GM18861 (cell line): Measurements from ENCODE around the gene PGA4.
"Not testable (repeated sequence)": the region's sequence is repeated elsewhere in the genome, so short reads cannot be mapped to it uniquely, and the experiment has no call there.

Experiments used
- ATAC-seq: cut with Tn5 transposase; IDR thresholded peaks from one replicate; pipeline ENCODE4 v1.9.1; 2021; ENCODE audit not compliant: unreplicated experiment

PGA4 gene

GRCh38 chr11:61203873-61204272 lies 18.3 kb upstream of the PGA4 start:
- ATAC-seq = not testable (repeated sequence)

GRCh38 chr11:61204502-61205059 lies 17.6 kb upstream of the PGA4 start:
- ATAC-seq = not testable (repeated sequence)

DNA sequence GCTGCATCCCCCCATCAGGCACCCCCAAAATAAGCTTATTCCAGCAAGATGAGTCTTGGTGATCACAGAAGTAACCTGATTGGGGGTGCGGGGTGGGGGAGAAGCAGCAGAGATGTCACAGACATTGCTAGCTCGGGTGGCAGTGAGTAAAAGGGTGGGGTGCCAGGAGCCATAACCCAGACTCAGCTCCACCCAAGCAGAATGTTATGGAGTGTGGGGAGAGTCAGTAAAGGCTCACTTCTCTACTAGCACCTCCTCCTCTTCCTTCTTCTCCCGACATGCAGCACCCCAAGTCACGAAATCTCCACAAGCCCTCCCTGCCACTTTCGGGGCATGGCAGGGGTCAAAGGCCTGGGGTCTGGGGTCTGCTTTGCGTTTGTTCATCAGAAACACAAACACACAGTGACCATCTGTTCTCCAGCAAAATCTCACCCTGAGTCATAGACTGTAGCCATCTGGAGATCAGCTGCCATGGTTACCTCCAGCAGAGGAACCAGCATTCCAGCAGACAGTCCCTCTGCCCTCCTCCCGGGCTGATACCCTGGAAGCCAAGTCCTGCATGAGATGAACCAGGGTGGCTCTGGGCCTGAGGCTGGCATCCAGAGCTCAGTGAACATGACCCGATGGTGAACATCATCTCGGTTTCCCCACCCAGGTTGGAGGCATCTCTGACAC lies 14.4 kb upstream of the PGA4 start:
- not testable (repeated sequence) for ATAC-seq

DNA sequence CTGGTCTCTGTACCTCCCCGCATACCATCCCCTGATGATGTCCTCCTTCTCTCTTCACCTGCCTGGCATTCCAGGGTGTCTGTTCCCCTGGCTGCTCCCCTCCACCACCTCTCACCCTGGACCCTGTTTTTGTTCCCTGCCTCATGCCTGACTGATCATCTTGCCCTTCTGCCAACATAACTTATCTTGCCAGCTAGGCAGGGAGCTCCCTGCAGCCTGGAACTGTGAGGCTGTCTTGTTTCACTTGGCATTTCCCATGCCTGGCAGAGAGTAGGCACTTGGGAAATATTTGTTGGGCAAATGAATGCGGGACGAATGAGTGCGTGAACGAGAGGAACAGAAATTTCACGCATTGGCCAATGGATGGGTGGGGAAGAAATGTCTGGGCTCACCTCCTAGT lies 11.5 kb upstream of the PGA4 start:
- not testable (repeated sequence) for ATAC-seq

GRCh38 chr11:61211327-61211952 lies 10.7 kb upstream of the PGA4 start:
- not testable (repeated sequence) for ATAC-seq

GRCh38 chr11:61212202-61212601 lies 9.9 kb upstream of the PGA4 start:
- ATAC-seq = not testable (repeated sequence)

GRCh38 chr11:61213711-61214324 lies 8.3 kb upstream of the PGA4 start:
- ATAC-seq = not testable (repeated sequence)

- not testable (repeated sequence) for ATAC-seq
Observed at GRCh38 chr11:61218306-61218705, 3.8 kb upstream of the PGA4 start.

DNA sequence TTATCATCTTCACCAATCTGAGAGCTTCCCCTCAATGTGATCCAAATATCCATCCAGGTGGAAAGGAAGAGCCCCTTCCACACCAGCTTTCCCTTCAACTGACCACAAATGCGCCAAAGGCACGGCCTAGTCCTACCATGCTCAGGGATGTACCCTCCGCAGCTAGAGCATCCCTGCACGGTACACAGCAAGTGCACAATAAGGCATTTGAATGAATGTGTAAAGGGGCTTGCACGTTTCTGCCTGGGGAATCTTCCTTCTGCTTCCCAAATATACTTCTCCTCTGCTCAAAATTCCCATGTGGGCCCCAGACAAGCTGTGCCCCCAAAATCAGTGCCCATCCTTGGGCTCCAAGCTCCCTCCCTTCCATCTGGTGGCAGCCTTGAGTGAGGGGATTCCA lies 3.1 kb upstream of the PGA4 start:
- not testable (repeated sequence) for ATAC-seq

DNA sequence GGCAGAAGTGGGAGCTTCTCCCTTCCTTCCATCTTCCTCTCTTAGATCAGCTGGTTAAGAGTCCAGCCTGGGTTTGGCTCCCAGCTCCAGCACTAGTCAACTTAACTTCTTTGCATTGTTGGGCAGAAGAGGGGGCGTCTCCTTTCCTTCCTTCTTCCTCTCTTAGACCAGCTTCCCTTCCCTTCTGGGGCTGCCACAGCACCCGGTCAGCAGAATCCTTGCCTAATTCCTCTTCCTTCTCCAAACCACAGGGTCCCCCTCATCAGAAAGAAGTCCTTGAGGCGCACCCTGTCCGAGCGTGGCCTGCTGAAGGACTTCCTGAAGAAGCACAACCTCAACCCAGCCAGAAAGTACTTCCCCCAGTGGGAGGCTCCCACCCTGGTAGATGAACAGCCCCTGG lies 545 bp downstream of the PGA4 start:
- ATAC-seq = not testable (repeated sequence)

DNA sequence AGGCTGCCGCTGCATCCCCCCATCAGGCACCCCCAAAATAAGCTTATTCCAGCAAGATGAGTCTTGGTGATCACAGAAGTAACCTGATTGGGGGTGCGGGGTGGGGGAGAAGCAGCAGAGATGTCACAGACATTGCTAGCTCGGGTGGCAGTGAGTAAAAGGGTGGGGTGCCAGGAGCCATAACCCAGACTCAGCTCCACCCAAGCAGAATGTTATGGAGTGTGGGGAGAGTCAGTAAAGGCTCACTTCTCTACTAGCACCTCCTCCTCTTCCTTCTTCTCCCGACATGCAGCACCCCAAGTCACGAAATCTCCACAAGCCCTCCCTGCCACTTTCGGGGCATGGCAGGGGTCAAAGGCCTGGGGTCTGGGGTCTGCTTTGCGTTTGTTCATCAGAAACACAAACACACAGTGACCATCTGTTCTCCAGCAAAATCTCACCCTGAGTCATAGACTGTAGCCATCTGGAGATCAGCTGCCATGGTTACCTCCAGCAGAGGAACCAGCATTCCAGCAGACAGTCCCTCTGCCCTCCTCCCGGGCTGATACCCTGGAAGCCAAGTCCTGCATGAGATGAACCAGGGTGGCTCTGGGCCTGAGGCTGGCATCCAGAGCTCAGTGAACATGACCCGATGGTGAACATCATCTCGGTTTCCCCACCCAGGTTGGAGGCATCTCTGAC lies 4.5 kb downstream of the PGA4 start:
- not testable (repeated sequence) for ATAC-seq

DNA sequence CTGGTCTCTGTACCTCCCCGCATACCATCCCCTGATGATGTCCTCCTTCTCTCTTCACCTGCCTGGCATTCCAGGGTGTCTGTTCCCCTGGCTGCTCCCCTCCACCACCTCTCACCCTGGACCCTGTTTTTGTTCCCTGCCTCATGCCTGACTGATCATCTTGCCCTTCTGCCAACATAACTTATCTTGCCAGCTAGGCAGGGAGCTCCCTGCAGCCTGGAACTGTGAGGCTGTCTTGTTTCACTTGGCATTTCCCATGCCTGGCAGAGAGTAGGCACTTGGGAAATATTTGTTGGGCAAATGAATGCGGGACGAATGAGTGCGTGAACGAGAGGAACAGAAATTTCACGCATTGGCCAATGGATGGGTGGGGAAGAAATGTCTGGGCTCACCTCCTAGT lies 7.3 kb downstream of the PGA4 start:
- ATAC-seq = not testable (repeated sequence)

DNA sequence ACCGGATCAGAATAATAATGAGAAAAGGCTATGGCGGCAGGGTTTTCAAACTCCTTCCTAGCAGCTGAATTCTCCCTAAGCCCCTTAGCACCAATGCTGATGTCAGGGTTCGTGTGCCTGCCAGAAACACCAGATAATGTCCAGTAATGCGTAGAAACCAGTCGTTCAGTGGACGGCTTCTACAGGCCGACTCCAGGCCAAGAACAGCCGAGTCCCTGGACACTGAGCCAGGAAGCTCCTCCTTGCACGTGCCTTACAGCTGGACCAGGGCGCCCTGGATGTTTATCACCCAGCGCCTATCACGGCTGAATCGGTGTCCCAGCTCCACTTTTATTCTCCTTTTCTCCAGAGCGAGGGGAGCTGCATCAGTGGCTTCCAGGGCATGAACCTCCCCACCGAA lies 8.9 kb downstream of the PGA4 start:
- ATAC-seq = not testable (repeated sequence)

- not testable (repeated sequence) for ATAC-seq
Observed at GRCh38 chr11:61231585-61231984, 9.4 kb downstream of the PGA4 start.

- ATAC-seq = not testable (repeated sequence)
Observed at GRCh38 chr11:61232548-61233145, 10.5 kb downstream of the PGA4 start.

DNA sequence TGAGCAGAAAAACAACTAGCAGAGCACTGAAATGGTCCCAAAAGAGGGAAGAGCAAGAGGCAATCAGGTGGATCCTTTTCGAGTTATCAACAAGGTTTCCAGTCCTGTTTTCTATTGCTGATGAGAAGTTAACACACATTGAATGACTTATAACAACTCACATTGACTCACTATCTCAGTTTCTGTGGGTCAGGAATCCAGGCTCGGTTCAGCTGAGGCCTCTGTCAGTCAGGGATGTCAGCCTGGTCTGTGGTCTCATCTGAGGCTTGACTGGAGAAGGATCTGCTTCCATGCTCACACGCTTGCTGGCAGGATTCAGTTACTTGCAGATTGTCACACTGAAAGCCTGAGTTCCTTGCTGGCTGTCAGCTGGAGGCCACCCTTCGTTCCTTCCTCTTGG lies 15.0 kb downstream of the PGA4 start:
- not testable (repeated sequence) for ATAC-seq

DNA sequence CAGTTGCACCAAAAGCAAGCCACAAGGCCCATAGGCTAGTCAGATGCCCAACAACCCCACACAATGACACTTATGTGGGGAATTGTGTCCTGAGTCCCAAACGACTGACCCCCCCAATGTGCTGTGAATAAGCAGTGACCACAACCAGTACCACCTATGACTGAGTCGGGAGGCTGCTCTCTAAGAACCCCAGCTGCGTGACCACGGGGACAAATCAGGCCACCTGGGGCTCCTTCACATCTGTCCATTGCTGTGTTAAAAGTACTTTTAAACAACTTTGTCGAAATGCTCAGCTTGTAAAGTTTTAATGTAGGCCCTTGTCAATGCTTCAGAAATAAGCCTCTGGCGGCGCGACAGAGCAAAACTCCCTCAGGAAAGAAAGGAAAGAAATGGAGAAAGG lies 18.1 kb downstream of the PGA4 start:
- ATAC-seq = not testable (repeated sequence)

DNA sequence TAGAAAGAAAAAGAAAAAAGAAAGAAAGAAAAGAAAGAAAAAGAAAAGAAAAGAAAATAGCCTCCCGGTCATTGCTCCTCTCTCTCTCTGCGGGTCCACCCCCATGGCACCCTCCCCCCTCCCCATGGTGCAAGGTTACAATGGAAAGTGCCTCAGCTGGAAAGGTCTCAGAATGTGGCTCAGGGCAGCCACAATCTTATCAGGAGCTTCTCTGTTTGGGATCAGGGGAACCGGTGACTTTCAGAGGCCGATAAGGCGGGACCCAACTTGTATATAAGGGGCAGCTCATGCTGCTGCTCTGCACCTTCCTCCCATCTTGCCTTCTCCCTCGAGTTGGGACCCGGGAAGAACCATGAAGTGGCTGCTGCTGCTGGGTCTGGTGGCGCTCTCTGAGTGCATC lies 18.7 kb downstream of the PGA4 start, which contains the start of gene PGA5:
Gene PGA5 (plus strand): TSS at position 301 of the 400 bp plus-strand sequence. CDS start 52 bp downstream, at position 353.
- ATAC-seq = not testable (repeated sequence)

DNA sequence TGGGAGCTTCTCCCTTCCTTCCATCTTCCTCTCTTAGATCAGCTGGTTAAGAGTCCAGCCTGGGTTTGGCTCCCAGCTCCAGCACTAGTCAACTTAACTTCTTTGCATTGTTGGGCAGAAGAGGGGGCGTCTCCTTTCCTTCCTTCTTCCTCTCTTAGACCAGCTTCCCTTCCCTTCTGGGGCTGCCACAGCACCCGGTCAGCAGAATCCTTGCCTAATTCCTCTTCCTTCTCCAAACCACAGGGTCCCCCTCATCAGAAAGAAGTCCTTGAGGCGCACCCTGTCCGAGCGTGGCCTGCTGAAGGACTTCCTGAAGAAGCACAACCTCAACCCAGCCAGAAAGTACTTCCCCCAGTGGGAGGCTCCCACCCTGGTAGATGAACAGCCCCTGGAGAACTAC lies 19.4 kb downstream of the PGA4 start:
- not testable (repeated sequence) for ATAC-seq

DNA sequence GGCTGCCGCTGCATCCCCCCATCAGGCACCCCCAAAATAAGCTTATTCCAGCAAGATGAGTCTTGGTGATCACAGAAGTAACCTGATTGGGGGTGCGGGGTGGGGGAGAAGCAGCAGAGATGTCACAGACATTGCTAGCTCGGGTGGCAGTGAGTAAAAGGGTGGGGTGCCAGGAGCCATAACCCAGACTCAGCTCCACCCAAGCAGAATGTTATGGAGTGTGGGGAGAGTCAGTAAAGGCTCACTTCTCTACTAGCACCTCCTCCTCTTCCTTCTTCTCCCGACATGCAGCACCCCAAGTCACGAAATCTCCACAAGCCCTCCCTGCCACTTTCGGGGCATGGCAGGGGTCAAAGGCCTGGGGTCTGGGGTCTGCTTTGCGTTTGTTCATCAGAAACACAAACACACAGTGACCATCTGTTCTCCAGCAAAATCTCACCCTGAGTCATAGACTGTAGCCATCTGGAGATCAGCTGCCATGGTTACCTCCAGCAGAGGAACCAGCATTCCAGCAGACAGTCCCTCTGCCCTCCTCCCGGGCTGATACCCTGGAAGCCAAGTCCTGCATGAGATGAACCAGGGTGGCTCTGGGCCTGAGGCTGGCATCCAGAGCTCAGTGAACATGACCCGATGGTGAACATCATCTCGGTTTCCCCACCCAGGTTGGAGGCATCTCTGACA lies 23.3 kb downstream of the PGA4 start:
- ATAC-seq = not testable (repeated sequence)
